Measurements from ENCODE around the gene WDFY2. TPM values are rescaled to one million over a fixed set of nuclear protein-coding genes. Genes with fewer than 3 reads are reported as not detected.

The WDFY2 gene
- total and polyA plus RNA-seq, 7 experiments from 2014 or later: 3.2 to 44.3 (median 18.6) TPM

GRCh38 chr13:51804295-51805172, 220.3 kb downstream of the WDFY2 start:
- peak in 1 of 9 donors; percentile 66 for DNase-seq
- no peaks in the 10 kb centered on the region for H3K9me3 ChIP-seq (ENCODE audit: control insufficient read depth in 2 of 3, low read length in 3 of 3)
- intact Hi-C loops (cut with micrococcal nuclease): loop anchor here (1.0 to 10.0 kb wide), 13 partner anchors 11 to 1807 kb away; partner anchors contain the start of genes ALG11 (in 1 of the 2), CKAP2 (in 1 of the 2) and TRIM13 (in 1 of the 2)
- H3K27me3 Mint-ChIP-seq: peaks cover 0 to 6% (median 0%) of the 10 kb centered on the region in 5 donors
- H3K4me1 ChIP-seq (ENCODE audit: control insufficient read depth in 2 of 2, insufficient read depth in 2 of 2, low read length in 2 of 2): peaks cover 29 to 32% of the 10 kb centered on the region in 2 donors
- no peaks in the 10 kb centered on the region for H3K27me3 ChIP-seq (ENCODE audit: control insufficient read depth in 2 of 2, insufficient read depth in 2 of 2, low read length in 2 of 2)
- peak overlapping the region; percentile 91 to 100 (median 99) for H3K27ac Mint-ChIP-seq
- H3K36me3 ChIP-seq (ENCODE audit: control insufficient read depth in 2 of 3, insufficient read depth in 3 of 3, low read length in 3 of 3): peaks cover 0 to 9% (median 5%) of the 10 kb centered on the region in 3 experiments
- CTCF ChIA-PET: interaction anchor here (1.4 to 4.0 kb wide), 4 partner anchors 10 to 352 kb away, joined by 3 to 26 read pairs (median 12); partner anchors contain the start of gene INTS6
- ATAC-seq: no peak
- peaks cover 0 to 17% (median 12%) of the 10 kb centered on the region in 5 donors for H3K36me3 Mint-ChIP-seq
- H3K4me3 ChIP-seq (ENCODE audit: low read length): peak overlapping the region; percentile 81
- peak overlapping the region; percentile 84 to 98 (median 94) for H3K4me3 Mint-ChIP-seq
- POLR2A ChIA-PET: interaction anchor here (0.7 to 13.1 kb wide), 10 partner anchors 10 to 390 kb away, joined by 3 to 324 read pairs (median 6); partner anchors contain the start of gene INTS6
- peaks cover 27 to 78% (median 52%) of the 10 kb centered on the region in 7 donors for H3K4me1 Mint-ChIP-seq
- H3K27ac ChIP-seq (ENCODE audit: low read depth, low read length): peak overlapping the region; percentile 100
- H3K9me3 Mint-ChIP-seq: peaks cover 0 to 4% (median 0%) of the 10 kb centered on the region in 11 donors

GRCh38 chr13:51805313-51805712, 221.1 kb downstream of the WDFY2 start:
- Mint-ChIP-seq H3K27ac (peak overlapping the region; percentile 91 to 100 (median 99)), H3K9me3 (peaks cover 0 to 4% (median 0%) of the 10 kb centered on the region in 11 donors), H3K4me1 (peaks cover 28 to 75% (median 48%) of the 10 kb centered on the region in 7 donors), H3K4me3 (peak overlapping the region; percentile 84 to 98 (median 94)), H3K27me3 (peaks cover 0 to 6% (median 0%) of the 10 kb centered on the region in 5 donors), H3K36me3 (peaks cover 0 to 22% (median 16%) of the 10 kb centered on the region in 5 donors)
- Histone ChIP-seq H3K36me3 (ENCODE audit: control insufficient read depth in 2 of 3, insufficient read depth in 3 of 3, low read length in 3 of 3) (peaks cover 0 to 15% (median 5%) of the 10 kb centered on the region in 3 experiments), H3K27me3 (ENCODE audit: control insufficient read depth in 2 of 2, insufficient read depth in 2 of 2, low read length in 2 of 2) (no peaks in the 10 kb centered on the region), H3K27ac (ENCODE audit: low read depth, low read length) (peak overlapping the region; percentile 100), H3K4me3 (ENCODE audit: low read length) (peak overlapping the region; percentile 81), H3K4me1 (ENCODE audit: control insufficient read depth in 2 of 2, insufficient read depth in 2 of 2, low read length in 2 of 2) (peaks cover 29 to 32% of the 10 kb centered on the region in 2 donors), H3K9me3 (ENCODE audit: control insufficient read depth in 2 of 3, low read length in 3 of 3) (no peaks in the 10 kb centered on the region)
- peak in 1 of 9 donors; percentile 33 for DNase-seq
- ChIA-PET CTCF (interaction anchor here (0.7 to 4.0 kb wide), 6 partner anchors 8 to 352 kb away, joined by 3 to 26 read pairs (median 4); partner anchors contain the start of gene INTS6), POLR2A (interaction anchor here (0.6 to 13.1 kb wide), 11 partner anchors 9 to 389 kb away, joined by 3 to 324 read pairs (median 4); partner anchors contain the start of gene INTS6)
- ATAC-seq: no peak
- intact Hi-C loops (cut with micrococcal nuclease): loop anchor here (2.0 to 10.0 kb wide), 5 partner anchors 161 to 1681 kb away; no protein-coding TSS in a partner anchor

DNA sequence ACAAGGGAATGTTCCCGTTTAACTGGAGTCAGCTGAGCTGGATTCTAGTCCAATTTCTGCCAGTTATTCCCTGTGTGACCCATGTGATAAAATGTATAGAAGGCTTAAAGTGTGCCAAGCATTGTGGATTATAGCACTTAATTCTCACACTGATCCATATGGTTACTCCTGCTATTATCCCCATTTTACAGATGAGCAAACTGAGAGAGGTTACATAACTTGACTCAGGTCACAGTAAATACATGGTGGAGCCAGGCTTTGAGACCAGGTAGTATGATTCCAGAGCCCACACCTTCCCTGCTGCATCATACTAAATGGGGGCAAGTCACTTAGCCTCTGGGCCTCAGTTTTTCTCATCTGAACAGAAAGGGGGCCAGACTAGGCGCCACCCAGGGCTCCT, 221.7 kb downstream of the WDFY2 start:
- Mint-ChIP-seq H3K36me3 (peaks cover 0 to 22% (median 16%) of the 10 kb centered on the region in 5 donors), H3K4me3 (peak overlapping the region in 7 of 10 donors; percentile 5 to 98 (median 94)), H3K27ac (peak overlapping the region in 8 of 9 donors; percentile 96 to 100 (median 100)), H3K4me1 (peaks cover 30 to 74% (median 48%) of the 10 kb centered on the region in 7 donors), H3K27me3 (peaks cover 0 to 6% (median 0%) of the 10 kb centered on the region in 5 donors), H3K9me3 (peaks cover 0 to 4% (median 0%) of the 10 kb centered on the region in 11 donors)
- peak overlapping the region; percentile 100 for H3K27ac ChIP-seq (ENCODE audit: low read depth, low read length)
- ChIA-PET CTCF (interaction anchor here (0.7 to 4.0 kb wide), 7 partner anchors 8 to 353 kb away, joined by 3 to 26 read pairs (median 3); partner anchors contain the start of gene INTS6), POLR2A (interaction anchor here (0.6 to 13.1 kb wide), 10 partner anchors 9 to 388 kb away, joined by 3 to 324 read pairs (median 5); partner anchors contain the start of gene INTS6)
- H3K4me3 ChIP-seq (ENCODE audit: low read length): no peak overlapping the region
- H3K9me3 ChIP-seq (ENCODE audit: control insufficient read depth in 2 of 3, low read length in 3 of 3): no peaks in the 10 kb centered on the region
- H3K4me1 ChIP-seq (ENCODE audit: control insufficient read depth in 2 of 2, insufficient read depth in 2 of 2, low read length in 2 of 2): peaks cover 29 to 32% of the 10 kb centered on the region in 2 donors
- DNase-seq (no peak), ATAC-seq (no peak)
- intact Hi-C loops (cut with micrococcal nuclease): loop anchor here (2.0 to 10.0 kb wide), 5 partner anchors 161 to 1681 kb away; no protein-coding TSS in a partner anchor
- no peaks in the 10 kb centered on the region for H3K27me3 ChIP-seq (ENCODE audit: control insufficient read depth in 2 of 2, insufficient read depth in 2 of 2, low read length in 2 of 2)
- H3K36me3 ChIP-seq (ENCODE audit: control insufficient read depth in 2 of 3, insufficient read depth in 3 of 3, low read length in 3 of 3): peaks cover 0 to 17% (median 5%) of the 10 kb centered on the region in 3 experiments

DNA sequence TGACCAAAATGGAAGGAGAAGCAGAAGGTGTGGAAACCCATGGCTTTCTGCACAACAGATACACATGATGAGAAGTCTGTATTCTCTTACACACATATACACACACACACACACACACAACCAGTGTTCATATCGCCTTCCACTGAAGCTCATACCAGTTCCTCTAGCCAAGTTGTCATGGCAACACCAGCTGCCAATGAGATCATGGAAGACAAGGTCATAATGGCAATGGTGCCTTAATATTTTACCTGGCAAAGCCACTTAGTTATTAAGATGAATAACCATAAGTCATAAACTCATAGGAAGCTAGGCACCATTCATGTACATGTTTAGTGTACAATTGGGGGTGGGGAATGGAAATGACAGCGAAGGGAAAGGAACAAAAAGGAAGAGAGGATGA, 222.3 kb downstream of the WDFY2 start:
- CTCF ChIA-PET: interaction anchor here (1.0 to 4.0 kb wide), 3 partner anchors 8 to 352 kb away, joined by 3 to 26 read pairs (median 21); no protein-coding TSS in a partner anchor
- DNase-seq: peak in 3 of 9 donors; percentile 36 to 68 (median 37)
- POLR2A ChIA-PET: interaction anchor here (0.9 to 13.1 kb wide), 7 partner anchors 8 to 388 kb away, joined by 3 to 324 read pairs (median 6); partner anchors contain the start of gene INTS6

DNA sequence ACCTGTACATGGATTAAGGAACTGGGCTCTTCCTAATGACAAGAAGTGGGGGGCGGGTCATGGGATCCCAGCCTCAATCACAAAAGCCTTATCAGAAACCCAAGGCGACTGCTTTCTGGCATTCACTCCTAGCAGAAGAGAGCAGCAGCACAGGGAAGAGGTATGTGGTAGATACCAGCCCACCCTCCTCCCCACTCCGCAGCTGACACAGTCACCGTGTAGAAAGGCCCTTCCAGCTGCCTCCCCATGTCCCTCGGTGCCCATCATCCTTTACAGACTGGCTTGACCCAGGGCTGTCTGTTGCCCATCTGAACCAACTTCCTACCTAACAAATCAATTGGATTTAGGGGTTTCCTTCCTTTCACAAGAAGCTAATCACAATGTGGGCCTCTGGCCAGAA, 222.8 kb downstream of the WDFY2 start:
- peak overlapping the region in 8 of 9 donors; percentile 96 to 100 (median 100) for H3K27ac Mint-ChIP-seq
- CTCF ChIA-PET: interaction anchor here (1.0 to 4.0 kb wide), 3 partner anchors 8 to 352 kb away, joined by 3 to 26 read pairs (median 21); no protein-coding TSS in a partner anchor
- H3K36me3 Mint-ChIP-seq: peaks cover 0 to 27% (median 21%) of the 10 kb centered on the region in 5 donors

More for the DNA sequence above, 222.3 kb downstream of the WDFY2 start:
- Histone ChIP-seq H3K4me1 (ENCODE audit: control insufficient read depth in 2 of 2, insufficient read depth in 2 of 2, low read length in 2 of 2) (peaks cover 28 to 30% of the 10 kb centered on the region in 2 donors), H3K27ac (ENCODE audit: low read depth, low read length) (peak overlapping the region; percentile 100), H3K27me3 (ENCODE audit: control insufficient read depth in 2 of 2, insufficient read depth in 2 of 2, low read length in 2 of 2) (no peaks in the 10 kb centered on the region), H3K36me3 (ENCODE audit: control insufficient read depth in 2 of 3, insufficient read depth in 3 of 3, low read length in 3 of 3) (peaks cover 0 to 23% (median 5%) of the 10 kb centered on the region in 3 experiments), H3K4me3 (ENCODE audit: low read length) (no peak overlapping the region), H3K9me3 (ENCODE audit: control insufficient read depth in 2 of 3, low read length in 3 of 3) (no peaks in the 10 kb centered on the region)
- Mint-ChIP-seq H3K4me3 (peak overlapping the region in 4 of 10 donors; percentile 9 to 94 (median 34)), H3K27me3 (peaks cover 0 to 6% (median 0%) of the 10 kb centered on the region in 5 donors), H3K36me3 (peaks cover 0 to 23% (median 19%) of the 10 kb centered on the region in 5 donors), H3K4me1 (peaks cover 34 to 74% (median 49%) of the 10 kb centered on the region in 7 donors), H3K27ac (peak overlapping the region in 8 of 9 donors; percentile 96 to 100 (median 100)), H3K9me3 (peaks cover 0 to 4% (median 0%) of the 10 kb centered on the region in 11 donors)
- ATAC-seq: no peak
- intact Hi-C loops (cut with micrococcal nuclease): loop anchor here (10.0 kb wide), 4 partner anchors 162 to 1682 kb away; no protein-coding TSS in a partner anchor

More for the DNA sequence above, 222.8 kb downstream of the WDFY2 start:
- peaks cover 0 to 28% (median 5%) of the 10 kb centered on the region in 3 experiments for H3K36me3 ChIP-seq (ENCODE audit: control insufficient read depth in 2 of 3, insufficient read depth in 3 of 3, low read length in 3 of 3)
- H3K4me3 ChIP-seq (ENCODE audit: low read length): no peak overlapping the region
- H3K9me3 ChIP-seq (ENCODE audit: control insufficient read depth in 2 of 3, low read length in 3 of 3): no peaks in the 10 kb centered on the region
- DNase-seq: no peak
- H3K4me1 ChIP-seq (ENCODE audit: control insufficient read depth in 2 of 2, insufficient read depth in 2 of 2, low read length in 2 of 2): peaks cover 23 to 25% of the 10 kb centered on the region in 2 donors
- POLR2A ChIA-PET: interaction anchor here (0.9 to 13.1 kb wide), 6 partner anchors 8 to 357 kb away, joined by 3 to 324 read pairs (median 16); partner anchors contain the start of gene INTS6
- H3K27me3 Mint-ChIP-seq: peaks cover 0 to 6% (median 0%) of the 10 kb centered on the region in 5 donors
- H3K27me3 ChIP-seq (ENCODE audit: control insufficient read depth in 2 of 2, insufficient read depth in 2 of 2, low read length in 2 of 2): no peaks in the 10 kb centered on the region
- intact Hi-C loops (cut with micrococcal nuclease): loop anchor here (10.0 kb wide), 4 partner anchors 162 to 1682 kb away; no protein-coding TSS in a partner anchor
- ATAC-seq: no peak
- peak overlapping the region; percentile 100 for H3K27ac ChIP-seq (ENCODE audit: low read depth, low read length)
- H3K4me3 Mint-ChIP-seq: peak overlapping the region in 1 of 10 donors; percentile 1
- peaks cover 34 to 74% (median 49%) of the 10 kb centered on the region in 7 donors for H3K4me1 Mint-ChIP-seq
- peaks cover 0 to 4% (median 0%) of the 10 kb centered on the region in 11 donors for H3K9me3 Mint-ChIP-seq
